ENCODE measurements around the gene CPED1.

DNA sequence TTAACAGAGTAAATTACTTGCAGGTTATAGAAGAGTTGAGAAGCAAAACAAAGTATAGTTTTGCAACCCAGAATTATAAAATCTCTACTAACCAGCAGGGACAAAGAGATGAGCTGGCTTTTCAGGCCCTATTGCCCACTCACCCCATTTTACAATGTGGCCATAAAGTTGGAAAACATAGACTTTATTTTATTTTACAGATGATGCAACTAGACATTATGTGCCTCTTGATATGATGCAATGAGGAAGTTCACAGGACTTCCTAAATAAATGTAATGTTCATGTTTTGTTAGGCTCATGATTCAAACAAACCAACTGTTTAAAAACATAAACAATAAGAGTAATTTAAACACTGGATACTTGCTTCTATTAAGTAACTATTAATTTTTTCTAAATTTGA is 199.2 kb downstream of the CPED1 start:
- TF ChIP-seq, protein P1, sequence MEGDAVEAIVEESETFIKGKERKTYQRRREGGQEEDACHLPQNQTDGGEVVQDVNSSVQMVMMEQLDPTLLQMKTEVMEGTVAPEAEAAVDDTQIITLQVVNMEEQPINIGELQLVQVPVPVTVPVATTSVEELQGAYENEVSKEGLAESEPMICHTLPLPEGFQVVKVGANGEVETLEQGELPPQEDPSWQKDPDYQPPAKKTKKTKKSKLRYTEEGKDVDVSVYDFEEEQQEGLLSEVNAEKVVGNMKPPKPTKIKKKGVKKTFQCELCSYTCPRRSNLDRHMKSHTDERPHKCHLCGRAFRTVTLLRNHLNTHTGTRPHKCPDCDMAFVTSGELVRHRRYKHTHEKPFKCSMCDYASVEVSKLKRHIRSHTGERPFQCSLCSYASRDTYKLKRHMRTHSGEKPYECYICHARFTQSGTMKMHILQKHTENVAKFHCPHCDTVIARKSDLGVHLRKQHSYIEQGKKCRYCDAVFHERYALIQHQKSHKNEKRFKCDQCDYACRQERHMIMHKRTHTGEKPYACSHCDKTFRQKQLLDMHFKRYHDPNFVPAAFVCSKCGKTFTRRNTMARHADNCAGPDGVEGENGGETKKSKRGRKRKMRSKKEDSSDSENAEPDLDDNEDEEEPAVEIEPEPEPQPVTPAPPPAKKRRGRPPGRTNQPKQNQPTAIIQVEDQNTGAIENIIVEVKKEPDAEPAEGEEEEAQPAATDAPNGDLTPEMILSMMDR (tag by site-specific recombination; IDR thresholded peaks at IDR 0.05): no peak
- no peak for TF ChIP-seq ZSCAN23 (tag by site-specific recombination; IDR thresholded peaks at IDR 0.05)
- TF ChIP-seq, protein P2, sequence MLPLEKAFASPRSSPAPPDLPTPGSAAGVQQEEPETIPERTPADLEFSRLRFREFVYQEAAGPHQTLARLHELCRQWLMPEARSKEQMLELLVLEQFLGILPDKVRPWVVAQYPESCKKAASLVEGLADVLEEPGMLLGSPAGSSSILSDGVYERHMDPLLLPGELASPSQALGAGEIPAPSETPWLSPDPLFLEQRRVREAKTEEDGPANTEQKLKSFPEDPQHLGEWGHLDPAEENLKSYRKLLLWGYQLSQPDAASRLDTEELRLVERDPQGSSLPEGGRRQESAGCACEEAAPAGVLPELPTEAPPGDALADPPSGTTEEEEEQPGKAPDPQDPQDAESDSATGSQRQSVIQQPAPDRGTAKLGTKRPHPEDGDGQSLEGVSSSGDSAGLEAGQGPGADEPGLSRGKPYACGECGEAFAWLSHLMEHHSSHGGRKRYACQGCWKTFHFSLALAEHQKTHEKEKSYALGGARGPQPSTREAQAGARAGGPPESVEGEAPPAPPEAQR (tag by site-specific recombination; IDR thresholded peaks at IDR 0.05): no peak
- no peak for TF ChIP-seq ZNF777 (tag by site-specific recombination; IDR thresholded peaks at IDR 0.05; ENCODE audit: borderline replicate concordance)
- no peak for TF ChIP-seq ZNF274 (IDR thresholded peaks at IDR 0.05; ENCODE audit: low read length)
- TF ChIP-seq ZNF274 (tag by site-specific recombination; IDR thresholded peaks at IDR 0.05; ENCODE audit: borderline replicate concordance): no peak
- no peak for TF ChIP-seq MYNN (tag by site-specific recombination; IDR thresholded peaks at IDR 0.05; ENCODE audit: borderline replicate concordance)
- no peak for TF ChIP-seq TCF7L2 (IDR thresholded peaks at IDR 0.05; ENCODE audit: borderline replicate concordance, low read depth, low read length)
- TF ChIP-seq ZNF510 (tag by site-specific recombination; IDR thresholded peaks at IDR 0.05; ENCODE audit: insufficient replicate concordance): no peak
- no peak for TF ChIP-seq ZNF530 (tag by site-specific recombination; IDR thresholded peaks at IDR 0.05; ENCODE audit: low read depth)
- no peak for TF ChIP-seq KLF10 (tag by site-specific recombination; IDR thresholded peaks at IDR 0.05)
